CD4-positive, alpha-beta T cell treated with Interleukin-6 for 4 hours (primary cell): Measurements from ENCODE around the gene GRB7.
"Not testable (repeated sequence)": the region's sequence is repeated elsewhere in the genome, so short reads cannot be mapped to it uniquely, and the experiment has no call there.

ENCODE experiments used
- DNase-seq: peaks from one replicate; pipeline ENCODE4 v3.0.0-alpha.2; 2020; ENCODE audit warnings: mixed read lengths

The GRB7 gene

GRCh38 chr17:39736319-39737165, 1.2 kb upstream of the GRB7 start:
- no peak for DNase-seq

GRCh38 chr17:39737206-39737759, 455 bp upstream of the GRB7 start:
- no peak for DNase-seq

- DNase-seq, result peak; percentile 56
Measured at GRCh38 chr17:39738568-39738901, 797 bp downstream of the GRB7 start.

GRCh38 chr17:39738983-39739884, 1.5 kb downstream of the GRB7 start:
- no peak for DNase-seq

GRCh38 chr17:39739885-39740356, 2.2 kb downstream of the GRB7 start:
- DNase-seq, result no peak

GRCh38 chr17:39740357-39741111, 2.8 kb downstream of the GRB7 start:
- DNase-seq, result peak; percentile 28

- no peak for DNase-seq
Measured at GRCh38 chr17:39742126-39742855, 4.6 kb downstream of the GRB7 start.

GRCh38 chr17:39742856-39743436, 5.2 kb downstream of the GRB7 start:
- DNase-seq, result no peak

- DNase-seq, result no peak
Measured at GRCh38 chr17:39744075-39744835, 6.5 kb downstream of the GRB7 start.

- no peak for DNase-seq
Measured at GRCh38 chr17:39744836-39745215, 7.1 kb downstream of the GRB7 start.

GRCh38 chr17:39745335-39746144, 7.8 kb downstream of the GRB7 start:
- no peak for DNase-seq

GRCh38 chr17:39746145-39746461, 8.4 kb downstream of the GRB7 start:
- DNase-seq, result no peak

- DNase-seq, result no peak
Measured at GRCh38 chr17:39747745-39748144, 10.0 kb downstream of the GRB7 start.

GRCh38 chr17:39748444-39749034, 10.8 kb downstream of the GRB7 start:
- not testable (repeated sequence) for DNase-seq

- no peak for DNase-seq
Measured at GRCh38 chr17:39750131-39751015, 12.6 kb downstream of the GRB7 start.

- no peak for DNase-seq
Measured at GRCh38 chr17:39751016-39751543, 13.3 kb downstream of the GRB7 start.

- DNase-seq, result no peak
Measured at GRCh38 chr17:39751637-39752036, 13.9 kb downstream of the GRB7 start.

- no peak for DNase-seq
Measured at GRCh38 chr17:39752241-39752881, 14.6 kb downstream of the GRB7 start.
